Suprapubic skin (tissue), 4 donors: Measurements from ENCODE around the gene CD93. TPM values are rescaled to one million over a fixed set of nuclear protein-coding genes. Genes with fewer than 3 reads are reported as not detected.
A peak's percentile ranks its signal among the peaks of the same experiment; 100 is the strongest.

Source experiments
- DNase-seq, 2 donors: peaks; one replicate each; pipeline ENCODE4 v3.0.0-alpha.2; 2019; ENCODE audit warnings: low spot score in 2 of 2
- H3K27ac ChIP-seq: fragments of 200-600 bp; sonication (generic); one replicate; pipeline ENCODE4 v1.5.1; 2019
- H3K27me3 ChIP-seq: fragments of 200-600 bp; sonication (generic); one replicate; pipeline ENCODE4 v1.5.1; 2019
- H3K36me3 ChIP-seq: fragments of 200-600 bp; sonication (generic); one replicate; pipeline ENCODE4 v1.5.1; 2019
- H3K4me1 ChIP-seq: fragments of 200-600 bp; sonication (generic); one replicate; pipeline ENCODE4 v1.5.1; 2019
- H3K4me3 ChIP-seq: fragments of 200-600 bp; sonication (generic); one replicate; pipeline ENCODE4 v1.5.1; 2019; ENCODE audit warnings: mild to moderate bottlenecking
- H3K9me3 ChIP-seq: fragments of 200-600 bp; sonication (generic); one replicate; pipeline ENCODE4 v1.5.1; 2019
- CTCF ChIP-seq, 2 donors: fragments of 200-600 bp in 1 of 2; fragments of 450-650 bp in 1 of 2; sonication (generic) in 1 of 2; IDR thresholded peaks; one replicate each; pipeline ENCODE4 v1.5.1; 2016 to 2019; ENCODE audit warnings: antibody characterized with exemption in 2 of 2, mild to moderate bottlenecking in 1 of 2, moderate library complexity in 1 of 2
- EP300 ChIP-seq: sonication (generic); formaldehyde crosslinking; IDR thresholded peaks from one replicate; pipeline ENCODE4 v1.6.1; 2017; ENCODE audit warnings: antibody characterized with exemption
- POLR2A ChIP-seq, 2 donors: fragments of 450-650 bp; IDR thresholded peaks; one replicate each; pipeline ENCODE4 v1.6.1; 2017; ENCODE audit warnings: antibody characterized with exemption in 2 of 2, mild to moderate bottlenecking in 2 of 2, moderate library complexity in 2 of 2
- POLR2AphosphoS5 ChIP-seq, 3 donors: sonication (generic); formaldehyde crosslinking; IDR thresholded peaks; one replicate each; pipeline ENCODE4 v1.6.1; 2017; ENCODE audit warnings: antibody characterized with exemption in 3 of 3
- WGBS: methylation state at CpG from one replicate; pipeline ENCODE4 v1.1.5; 2018; 5-methylcytosine and 5-hydroxymethylcytosine counted together
- total RNA-seq, 4 donors: library from RNA; depleted of rRNA; stranded (reverse); fragments of >200 nt; gene quantifications; one replicate each; pipeline ENCODE4 v1.1.0, GENCODE V29; 2016

Gene CD93
- total RNA-seq, 4 donors from 2014 or later = 8.1 to 25.1 (median 16.2) TPM

GRCh38 chr20:23060629-23061028 is 25.5 kb downstream of the CD93 start:
- DNase-seq = no peak
- Histone ChIP-seq H3K27ac (peak overlapping the region; percentile 58), H3K9me3 (no peaks in the 10 kb centered on the region), H3K4me1 (peaks cover 17% of the 10 kb centered on the region), H3K4me3 (no peak overlapping the region), H3K27me3 (no peaks in the 10 kb centered on the region), H3K36me3 (no peaks in the 10 kb centered on the region)
- WGBS = 74% methylated on average over 4 of the region's 4 CpGs
- TF ChIP-seq POLR2A (IDR thresholded peaks at IDR 0.05) (no peak), EP300 (no peak), CTCF (IDR thresholded peaks at IDR 0.05) (no peak), POLR2AphosphoS5 (IDR thresholded peaks at IDR 0.05) (no peak)

GRCh38 chr20:23059846-23060245 is 26.3 kb downstream of the CD93 start:
- TF ChIP-seq POLR2AphosphoS5 (IDR thresholded peaks at IDR 0.05) (no peak), EP300 (no peak), CTCF (IDR thresholded peaks at IDR 0.05) (no peak), POLR2A (IDR thresholded peaks at IDR 0.05) (no peak)
- DNase-seq = no peak
- no peaks in the 10 kb centered on the region for H3K27me3 ChIP-seq
- H3K4me3 ChIP-seq = no peak overlapping the region
- WGBS = 57% methylated on average over 3 of the region's 3 CpGs
- H3K27ac ChIP-seq = no peak overlapping the region
- H3K9me3 ChIP-seq = no peaks in the 10 kb centered on the region
- H3K36me3 ChIP-seq = no peaks in the 10 kb centered on the region
- H3K4me1 ChIP-seq = peaks cover 17% of the 10 kb centered on the region

- no peaks in the 10 kb centered on the region for H3K27me3 ChIP-seq
- no peaks in the 10 kb centered on the region for H3K9me3 ChIP-seq
- H3K4me3 ChIP-seq = no peak overlapping the region
- 90% methylated on average over 3 of the region's 3 CpGs for WGBS
- no peaks in the 10 kb centered on the region for H3K36me3 ChIP-seq
- H3K4me1 ChIP-seq = peaks cover 17% of the 10 kb centered on the region
- no peak for DNase-seq
- TF ChIP-seq POLR2A (IDR thresholded peaks at IDR 0.05) = no peak
- TF ChIP-seq EP300 = no peak
- no peak for TF ChIP-seq CTCF (IDR thresholded peaks at IDR 0.05)
- no peak for TF ChIP-seq POLR2AphosphoS5 (IDR thresholded peaks at IDR 0.05)
- no peak overlapping the region for H3K27ac ChIP-seq
Observed at GRCh38 chr20:23059001-23059400, 27.1 kb downstream of the CD93 start.

GRCh38 chr20:23058240-23058639 is 27.9 kb downstream of the CD93 start:
- H3K4me1 ChIP-seq = peaks cover 17% of the 10 kb centered on the region

GRCh38 chr20:23052904-23053303 is 33.2 kb downstream of the CD93 start:
- peaks cover 43% of the 10 kb centered on the region for H3K4me1 ChIP-seq
- WGBS = 91% methylated on average over 5 of the region's 5 CpGs
- DNase-seq = no peak

More at GRCh38 chr20:23058240-23058639, 27.9 kb downstream of the CD93 start:
- no peaks in the 10 kb centered on the region for H3K36me3 ChIP-seq
- H3K4me3 ChIP-seq = no peak overlapping the region
- WGBS = 75% methylated on average over 1 of the region's 1 CpG
- no peak for TF ChIP-seq EP300
- no peak for TF ChIP-seq CTCF (IDR thresholded peaks at IDR 0.05)
- no peak for TF ChIP-seq POLR2AphosphoS5 (IDR thresholded peaks at IDR 0.05)
- no peak for TF ChIP-seq POLR2A (IDR thresholded peaks at IDR 0.05)
- DNase-seq = no peak
- no peaks in the 10 kb centered on the region for H3K9me3 ChIP-seq
- H3K27me3 ChIP-seq = no peaks in the 10 kb centered on the region
- H3K27ac ChIP-seq = no peak overlapping the region

More at GRCh38 chr20:23052904-23053303, 33.2 kb downstream of the CD93 start:
- TF ChIP-seq EP300 = no peak
- H3K27ac ChIP-seq = no peak overlapping the region
- H3K27me3 ChIP-seq = peaks cover 15% of the 10 kb centered on the region
- no peaks in the 10 kb centered on the region for H3K9me3 ChIP-seq
- no peaks in the 10 kb centered on the region for H3K36me3 ChIP-seq
- H3K4me3 ChIP-seq = no peak overlapping the region
